A673 (cell line): Measurements from ENCODE around the gene PCOLCE2.

Experiments used
- CTCF ChIP-seq: fragments of 300-800, 200-600 bp; sonication (generic); conservative IDR thresholded peaks from 2 replicates; pipeline ENCODE4 v1.5.1; 2017; ENCODE audit warnings: low read depth, mild to moderate bottlenecking, antibody characterized with exemption, low read length, moderate library complexity, mixed read lengths
- EZH2 ChIP-seq: fragments of 200-600 bp; sonication (generic); IDR thresholded peaks from 2 replicates; pipeline ENCODE4 v1.6.1; 2017; ENCODE audit warnings: borderline replicate concordance, low read depth, mild to moderate bottlenecking, mixed read lengths, antibody characterized with exemption, low read length; ENCODE audit not compliant: poor library complexity, severe bottlenecking

- TF ChIP-seq CTCF (no peak), EZH2 (no peak)
These were observed 13.2 kb downstream of the PCOLCE2 start for GRCh38 chr3:142875583-142876207.
